Measurements from ENCODE around the gene CRLF2.
"Not testable (repeated sequence)": the region's sequence is repeated elsewhere in the genome, so short reads cannot be mapped to it uniquely, and the experiment has no call there.

The CRLF2 gene

GRCh38 chrX:1169189-1169588 is 43.3 kb downstream of the CRLF2 start:
- no peak overlapping the region for H3K4me3 ChIP-seq (ENCODE audit: low read depth, low read length)

- no peak overlapping the region for H3K4me3 ChIP-seq (ENCODE audit: low read depth, low read length)
Measured at GRCh38 chrX:1167918-1168481, 44.4 kb downstream of the CRLF2 start.

- H3K4me3 ChIP-seq (ENCODE audit: low read depth, low read length), result no peak overlapping the region
Measured at GRCh38 chrX:1167466-1167865, 45.0 kb downstream of the CRLF2 start.

GRCh38 chrX:1165535-1166196 is 46.8 kb downstream of the CRLF2 start:
- no peak overlapping the region for H3K4me3 ChIP-seq (ENCODE audit: low read depth, low read length)

GRCh38 chrX:1164322-1165288 is 47.8 kb downstream of the CRLF2 start:
- no peak overlapping the region for H3K4me3 ChIP-seq (ENCODE audit: low read depth, low read length)

- H3K4me3 ChIP-seq (ENCODE audit: low read depth, low read length), result no peak overlapping the region
Measured at GRCh38 chrX:1163231-1163630, 49.2 kb downstream of the CRLF2 start.

- H3K4me3 ChIP-seq (ENCODE audit: low read depth, low read length), result no peak overlapping the region
Measured at GRCh38 chrX:1162119-1162916, 50.1 kb downstream of the CRLF2 start.

- H3K4me3 ChIP-seq (ENCODE audit: low read depth, low read length), result no peak overlapping the region
Measured at GRCh38 chrX:1159548-1159947, 52.9 kb downstream of the CRLF2 start.

GRCh38 chrX:1156681-1157455 is 55.6 kb downstream of the CRLF2 start:
- not testable (repeated sequence) for H3K4me3 ChIP-seq (ENCODE audit: low read depth, low read length)

GRCh38 chrX:1153940-1154339 is 58.5 kb downstream of the CRLF2 start:
- no peak overlapping the region for H3K4me3 ChIP-seq (ENCODE audit: low read depth, low read length)

GRCh38 chrX:1152090-1152489 is 60.4 kb downstream of the CRLF2 start:
- no peak overlapping the region for H3K4me3 ChIP-seq (ENCODE audit: low read depth, low read length)

GRCh38 chrX:1151378-1152077 is 60.9 kb downstream of the CRLF2 start:
- H3K4me3 ChIP-seq (ENCODE audit: low read depth, low read length), result no peak overlapping the region

- H3K4me3 ChIP-seq (ENCODE audit: low read depth, low read length), result no peak overlapping the region
Measured at GRCh38 chrX:1150569-1151347, 61.7 kb downstream of the CRLF2 start.

- H3K4me3 ChIP-seq (ENCODE audit: low read depth, low read length), result no peak overlapping the region
Measured at GRCh38 chrX:1147611-1148515, 64.6 kb downstream of the CRLF2 start.

- no peak overlapping the region for H3K4me3 ChIP-seq (ENCODE audit: low read depth, low read length)
Measured at GRCh38 chrX:1144293-1144692, 68.2 kb downstream of the CRLF2 start.

All from iPS-11a (cell line).